DND-41 (cell line): ENCODE measurements around the gene KLF6.

ENCODE experiments used
- CTCF ChIP-seq: IDR thresholded peaks from 2 replicates; pipeline ENCODE4 v1.5.1; 2012; ENCODE audit warnings: borderline replicate concordance, low read length, moderate library complexity, mild to moderate bottlenecking; ENCODE audit not compliant: poor library complexity, severe bottlenecking; ENCODE audit errors: extremely low read depth
- EZH2 ChIP-seq: IDR thresholded peaks from 3 replicates; pipeline ENCODE4 v1.6.1; 2012; ENCODE audit warnings: borderline replicate concordance, low read depth, mild to moderate bottlenecking, moderate library complexity, low read length, inconsistent platforms; ENCODE audit not compliant: severe bottlenecking

- TF ChIP-seq EZH2, result no peak
- TF ChIP-seq CTCF, result no peak
Measured at GRCh38 chr10:3780021-3780770, 4.8 kb downstream of the KLF6 start.
